A549 (cell line): ENCODE data around the gene BAIAP2L1. TPM values are rescaled to one million over a fixed set of nuclear protein-coding genes. Genes with fewer than 3 reads are reported as not detected.

ENCODE experiments used
- ATAC-seq, 2 experiments: fragments of 200-7000 bp in 1 of 2; fragments of >200 bp in 1 of 2; cut with Nextera tagmentation in 1 of 2; cut with Tn5 transposase in 1 of 2; 3 replicates each; pipeline versions ENCODE4 v1.8.0 to v1.9.1; 2018 to 2020; ENCODE audit warnings: mild to moderate bottlenecking in 1 of 2, moderate library complexity in 1 of 2
- CTCF ChIA-PET: fragments of 300-600 bp; sonication (Branson Sonifier 250); formaldehyde crosslinking; extraction: SDS; loops from one replicate; lab custom pipeline; 2021; ENCODE audit warnings: antibody characterized with exemption, inconsistent platforms; lab: Yijun Ruan, JAX
- POLR2A ChIA-PET: fragments of 350-600 bp; formaldehyde crosslinking; extraction: SDS; loops from one replicate; lab custom pipeline; 2021; ENCODE audit warnings: antibody characterized with exemption, inconsistent platforms; lab: Yijun Ruan, JAX
- DNase-seq, 2 experiments: peaks; one replicate each; pipeline versions ENCODE4 v3.0.0 to v3.0.0-alpha.2; 2011 to 2016; ENCODE audit warnings: low read depth in 1 of 2, low spot score in 1 of 2
- FAIRE-seq: peaks from 2 replicates; lab custom pipeline; 2011; peaks lifted over from hg19 to GRCh38; lab: Jason Lieb, UNC
- H3K27ac ChIP-seq, 2 experiments: fragments of >200 bp; sonication (Bioruptor Twin); formaldehyde crosslinking; 3 replicates each; pipeline ENCODE4 v1.5.1; 2016 to 2017
- H3K4me1 ChIP-seq: fragments of >200 bp; sonication (Bioruptor Twin); formaldehyde crosslinking; 3 replicates; pipeline ENCODE4 v1.6.1; 2016
- H3K4me2 ChIP-seq: fragments of >200 bp; sonication (Bioruptor Twin); formaldehyde crosslinking; 3 replicates; pipeline ENCODE4 v1.6.1; 2016
- H3K4me3 ChIP-seq: fragments of >200 bp; sonication (Bioruptor Twin); formaldehyde crosslinking; 3 replicates; pipeline ENCODE4 v1.5.1; 2016
- H3K9me3 ChIP-seq: fragments of >200 bp; sonication (Bioruptor Twin); formaldehyde crosslinking; 3 replicates; pipeline ENCODE4 v1.6.1; 2016
- CBX2 ChIP-seq: fragments of 200-600 bp; sonication (generic); IDR thresholded peaks from 2 replicates; pipeline ENCODE4 v1.6.1; 2016; ENCODE audit warnings: low read depth, mild to moderate bottlenecking, borderline replicate concordance
- CEBPB ChIP-seq, 2 experiments: fragments of >200 bp in 1 of 2; sonication (Bioruptor Twin) in 1 of 2; formaldehyde crosslinking in 1 of 2; IDR thresholded peaks; 2 replicates each; pipeline ENCODE4 v1.6.1; 2012 to 2016
- CHD2 ChIP-seq: fragments of 150-350 bp; IDR thresholded peaks from 2 replicates; pipeline ENCODE4 v1.6.1; 2014; ENCODE audit warnings: low read length; ENCODE audit not compliant: partially characterized antibody
- CHD4 ChIP-seq: fragments of 200-600 bp; sonication (generic); IDR thresholded peaks from 2 replicates; pipeline ENCODE4 v1.6.1; 2016; ENCODE audit warnings: antibody characterized with exemption, mild to moderate bottlenecking, borderline replicate concordance
- EHF ChIP-seq: fragments of 250-450 bp; sonication (Bioruptor Pico); IDR thresholded peaks from 2 replicates; pipeline ENCODE4 v1.5.0; 2020; ENCODE audit warnings: mild to moderate bottlenecking
- FOSL2 ChIP-seq, 2 experiments: fragments of 450-650 bp in 1 of 2; fragments of >200 bp in 1 of 2; sonication (Bioruptor Twin) in 1 of 2; formaldehyde crosslinking; IDR thresholded peaks; 2 replicates each; pipeline versions ENCODE4 v1.5.0 to v1.6.1; 2016 to 2020; ENCODE audit warnings: mild to moderate bottlenecking in 1 of 2, moderate library complexity in 1 of 2
- HDAC2 ChIP-seq: fragments of 200-600 bp; sonication (generic); IDR thresholded peaks from 2 replicates; pipeline ENCODE4 v1.6.1; 2016
- KDM5A ChIP-seq: fragments of 200-600 bp; sonication (generic); IDR thresholded peaks from 2 replicates; pipeline ENCODE4 v1.6.1; 2016; ENCODE audit warnings: antibody characterized with exemption, mild to moderate bottlenecking
- NPAS2 ChIP-seq: fragments of 250-450 bp; sonication (Bioruptor Pico); IDR thresholded peaks from 2 replicates; pipeline ENCODE4 v1.8.0; 2022; ENCODE audit warnings: mild to moderate bottlenecking, moderate library complexity, borderline replicate concordance
- PHF8 ChIP-seq: fragments of 200-600 bp; sonication (generic); IDR thresholded peaks from 2 replicates; pipeline ENCODE4 v1.6.1; 2016; ENCODE audit warnings: low read depth, mild to moderate bottlenecking, antibody characterized with exemption, moderate library complexity, borderline replicate concordance
- RAD21 ChIP-seq, 2 experiments: fragments of >200 bp in 1 of 2; sonication (Bioruptor Twin) in 1 of 2; formaldehyde crosslinking in 1 of 2; IDR thresholded peaks in 1 of 2; conservative IDR thresholded peaks in 1 of 2; 2 replicates in 1 of 2; 3 replicates in 1 of 2; pipeline ENCODE4 v1.6.1; 2012 to 2018; ENCODE audit warnings: inconsistent platforms in 1 of 2
- SMC3 ChIP-seq: fragments of >200 bp; sonication (Bioruptor Twin); formaldehyde crosslinking; IDR thresholded peaks from 3 replicates; pipeline ENCODE4 v1.6.1; 2018; ENCODE audit warnings: inconsistent platforms
- TP53 ChIP-seq: fragments of 250-450 bp; sonication (Bioruptor Pico); IDR thresholded peaks from 2 replicates; pipeline ENCODE4 v1.5.0; 2021; ENCODE audit warnings: mild to moderate bottlenecking, moderate library complexity
- WGBS: methylation state at CpG from one replicate; pipeline ENCODE4 v1.1.6; 2017; ENCODE audit errors: missing lambda C conversion rate; 5-methylcytosine and 5-hydroxymethylcytosine counted together
- polyA plus RNA-seq, 4 experiments: library from polyadenylated mRNA; depleted of rRNA in 3 of 4; stranded (reverse); fragments of >200 nt; fragmentation: RNase III in 1 of 4; extraction: RNeasy Plus Mini Kit Qiagen cat#74134 plus additional on column Dnase treatment in 1 of 4; gene quantifications; 2 replicates in 3 of 4; 3 replicates in 1 of 4; pipeline ENCODE4 v1.2.3, GENCODE V29; 2011 to 2017
- TF ChIP-seq, protein P1 (sequence below): IDR thresholded peaks from 2 replicates; pipeline ENCODE4 v1.6.1; 2012
- TF ChIP-seq, protein P2 (sequence below): fragments of 200-600 bp; sonication (generic); IDR thresholded peaks from 2 replicates; pipeline ENCODE4 v1.6.1; 2016; ENCODE audit warnings: antibody characterized with exemption, mild to moderate bottlenecking, moderate library complexity
- TF ChIP-seq, protein P3 (sequence below): IDR thresholded peaks from 2 replicates; pipeline ENCODE4 v1.6.1; 2012; ENCODE audit warnings: low read depth, borderline replicate concordance
- TF ChIP-seq, protein P4 (sequence below): fragments of >200 bp; sonication (Bioruptor Twin); formaldehyde crosslinking; IDR thresholded peaks from 3 replicates; pipeline ENCODE4 v1.6.1; 2016

The BAIAP2L1 gene
- polyA plus RNA-seq, 2 of the 4 experiments (the other 2 are of a cell fraction): 39.4 to 89.3 TPM

DNA sequence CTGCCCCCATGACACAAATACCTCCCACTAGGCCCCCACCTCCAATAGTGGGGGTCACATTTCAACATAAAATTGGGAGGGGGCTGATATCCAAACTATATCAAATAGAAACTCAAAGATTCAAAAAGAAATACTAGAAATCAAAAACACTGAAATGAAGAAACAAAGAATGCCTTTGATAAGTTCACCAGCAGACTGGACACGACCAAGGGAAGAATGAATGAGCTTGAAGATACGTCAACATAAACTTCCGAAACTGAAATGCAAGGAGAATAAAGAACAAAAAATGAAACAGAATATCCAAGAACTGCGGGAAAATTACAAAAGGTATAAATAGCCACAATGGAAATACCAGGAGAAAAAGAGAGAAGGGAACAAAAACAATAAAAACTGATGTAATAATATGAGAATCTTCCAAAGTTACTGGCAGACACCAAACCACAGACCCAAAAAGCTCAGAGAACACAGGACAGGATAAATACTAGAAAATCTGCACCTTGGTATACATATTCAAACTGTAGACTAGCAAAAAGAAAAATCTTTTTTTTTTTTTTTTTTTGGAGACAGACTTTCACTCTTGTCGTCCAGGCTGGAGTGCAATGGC, 69.9 kb downstream of the BAIAP2L1 start (continued):
- TF ChIP-seq, protein P1, sequence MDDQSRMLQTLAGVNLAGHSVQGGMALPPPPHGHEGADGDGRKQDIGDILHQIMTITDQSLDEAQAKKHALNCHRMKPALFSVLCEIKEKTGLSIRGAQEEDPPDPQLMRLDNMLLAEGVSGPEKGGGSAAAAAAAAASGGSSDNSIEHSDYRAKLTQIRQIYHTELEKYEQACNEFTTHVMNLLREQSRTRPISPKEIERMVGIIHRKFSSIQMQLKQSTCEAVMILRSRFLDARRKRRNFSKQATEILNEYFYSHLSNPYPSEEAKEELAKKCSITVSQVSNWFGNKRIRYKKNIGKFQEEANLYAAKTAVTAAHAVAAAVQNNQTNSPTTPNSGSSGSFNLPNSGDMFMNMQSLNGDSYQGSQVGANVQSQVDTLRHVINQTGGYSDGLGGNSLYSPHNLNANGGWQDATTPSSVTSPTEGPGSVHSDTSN: no peak
- TF ChIP-seq PHF8: no peak

DNA sequence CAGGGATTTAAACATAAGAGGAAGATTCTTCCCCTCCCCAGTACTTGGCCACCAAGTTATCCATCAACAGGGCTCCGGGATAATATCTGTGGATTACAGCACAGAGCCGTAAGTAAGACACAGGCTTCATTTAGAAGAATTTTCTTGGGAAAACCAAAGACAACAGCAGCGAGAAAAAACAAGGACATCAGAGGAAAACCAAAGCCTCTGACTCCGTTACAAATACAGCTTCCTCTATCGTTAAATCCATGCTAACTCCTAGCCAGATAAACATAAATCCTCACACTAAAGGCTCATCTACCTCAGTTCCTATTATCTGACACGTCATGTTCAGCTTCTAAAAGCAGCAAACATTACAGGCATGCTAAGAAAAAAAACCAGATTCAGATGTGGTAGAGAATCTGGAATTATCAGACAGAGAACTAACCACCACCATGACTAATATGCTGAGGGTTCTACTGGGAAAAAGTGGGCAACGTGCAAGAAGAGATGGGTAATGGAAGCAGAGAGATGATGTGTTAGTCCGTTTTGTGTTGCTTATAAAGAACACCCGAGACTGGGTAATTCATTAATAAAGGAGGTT, 71.0 kb downstream of the BAIAP2L1 start:
- Histone ChIP-seq H3K4me2 (no peak overlapping the region), H3K4me1 (peaks cover 5% of the 10 kb centered on the region; the same call in 1 of the 3 replicates), H3K9me3 (no peaks in the 10 kb centered on the region), H3K4me3 (no peak overlapping the region)
- ChIA-PET POLR2A (no interaction called here), CTCF (interaction anchor here (1.6 kb wide), 1 partner anchor 13 kb away, joined by 3 read pairs; no protein-coding TSS in a partner anchor)
- 87% methylated on average over 9 of the region's 9 CpGs for WGBS
- no peak for FAIRE-seq
- TF ChIP-seq CEBPB (IDR thresholded peaks at IDR 0.05) (no peak), TP53 (no peak), FOSL2 (IDR thresholded peaks at IDR 0.05) (no peak), FOSL2 (CRISPR knock-in tag; IDR thresholded peaks at IDR 0.05) (no peak), RAD21 (conservative IDR thresholded peaks at IDR 0.05 in 1 of 2, IDR thresholded peaks at IDR 0.05 in 1 of 2) (no peak), EHF (CRISPR knock-in tag) (no peak), SMC3 (no peak), CHD2 (no peak), CHD4 (no peak), KDM5A (no peak), NPAS2 (CRISPR knock-in tag) (no peak), CBX2 (no peak), HDAC2 (no peak)
- TF ChIP-seq, protein P2, sequence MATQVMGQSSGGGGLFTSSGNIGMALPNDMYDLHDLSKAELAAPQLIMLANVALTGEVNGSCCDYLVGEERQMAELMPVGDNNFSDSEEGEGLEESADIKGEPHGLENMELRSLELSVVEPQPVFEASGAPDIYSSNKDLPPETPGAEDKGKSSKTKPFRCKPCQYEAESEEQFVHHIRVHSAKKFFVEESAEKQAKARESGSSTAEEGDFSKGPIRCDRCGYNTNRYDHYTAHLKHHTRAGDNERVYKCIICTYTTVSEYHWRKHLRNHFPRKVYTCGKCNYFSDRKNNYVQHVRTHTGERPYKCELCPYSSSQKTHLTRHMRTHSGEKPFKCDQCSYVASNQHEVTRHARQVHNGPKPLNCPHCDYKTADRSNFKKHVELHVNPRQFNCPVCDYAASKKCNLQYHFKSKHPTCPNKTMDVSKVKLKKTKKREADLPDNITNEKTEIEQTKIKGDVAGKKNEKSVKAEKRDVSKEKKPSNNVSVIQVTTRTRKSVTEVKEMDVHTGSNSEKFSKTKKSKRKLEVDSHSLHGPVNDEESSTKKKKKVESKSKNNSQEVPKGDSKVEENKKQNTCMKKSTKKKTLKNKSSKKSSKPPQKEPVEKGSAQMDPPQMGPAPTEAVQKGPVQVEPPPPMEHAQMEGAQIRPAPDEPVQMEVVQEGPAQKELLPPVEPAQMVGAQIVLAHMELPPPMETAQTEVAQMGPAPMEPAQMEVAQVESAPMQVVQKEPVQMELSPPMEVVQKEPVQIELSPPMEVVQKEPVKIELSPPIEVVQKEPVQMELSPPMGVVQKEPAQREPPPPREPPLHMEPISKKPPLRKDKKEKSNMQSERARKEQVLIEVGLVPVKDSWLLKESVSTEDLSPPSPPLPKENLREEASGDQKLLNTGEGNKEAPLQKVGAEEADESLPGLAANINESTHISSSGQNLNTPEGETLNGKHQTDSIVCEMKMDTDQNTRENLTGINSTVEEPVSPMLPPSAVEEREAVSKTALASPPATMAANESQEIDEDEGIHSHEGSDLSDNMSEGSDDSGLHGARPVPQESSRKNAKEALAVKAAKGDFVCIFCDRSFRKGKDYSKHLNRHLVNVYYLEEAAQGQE: no peak
- TF ChIP-seq, protein P3, sequence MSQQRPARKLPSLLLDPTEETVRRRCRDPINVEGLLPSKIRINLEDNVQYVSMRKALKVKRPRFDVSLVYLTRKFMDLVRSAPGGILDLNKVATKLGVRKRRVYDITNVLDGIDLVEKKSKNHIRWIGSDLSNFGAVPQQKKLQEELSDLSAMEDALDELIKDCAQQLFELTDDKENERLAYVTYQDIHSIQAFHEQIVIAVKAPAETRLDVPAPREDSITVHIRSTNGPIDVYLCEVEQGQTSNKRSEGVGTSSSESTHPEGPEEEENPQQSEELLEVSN: no peak
- TF ChIP-seq, protein P4, sequence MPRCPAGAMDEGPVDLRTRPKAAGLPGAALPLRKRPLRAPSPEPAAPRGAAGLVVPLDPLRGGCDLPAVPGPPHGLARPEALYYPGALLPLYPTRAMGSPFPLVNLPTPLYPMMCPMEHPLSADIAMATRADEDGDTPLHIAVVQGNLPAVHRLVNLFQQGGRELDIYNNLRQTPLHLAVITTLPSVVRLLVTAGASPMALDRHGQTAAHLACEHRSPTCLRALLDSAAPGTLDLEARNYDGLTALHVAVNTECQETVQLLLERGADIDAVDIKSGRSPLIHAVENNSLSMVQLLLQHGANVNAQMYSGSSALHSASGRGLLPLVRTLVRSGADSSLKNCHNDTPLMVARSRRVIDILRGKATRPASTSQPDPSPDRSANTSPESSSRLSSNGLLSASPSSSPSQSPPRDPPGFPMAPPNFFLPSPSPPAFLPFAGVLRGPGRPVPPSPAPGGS: no peak
- TF ChIP-seq, all 56 proteins: peak for 0
- no peak overlapping the region for H3K27ac ChIP-seq
- no peak for DNase-seq
- no peak; a peak in 1 of 6 replicates for ATAC-seq
